Measurements from ENCODE around the gene PXDN. TPM values are rescaled to one million over a fixed set of nuclear protein-coding genes. Genes with fewer than 3 reads are reported as not detected.

Gene PXDN
- total and polyA plus RNA-seq, 2 of the 13 experiments (the other 11 are each of a cell fraction or from before 2014, with no cell fraction given), result not detected

- no peak for TF ChIP-seq NFATC3 (CRISPR knock-in tag; IDR thresholded peaks at IDR 0.05)
- no peak for TF ChIP-seq NBN (conservative IDR thresholded peaks at IDR 0.05)
- TF ChIP-seq ZSCAN20 (CRISPR knock-in tag; IDR thresholded peaks at IDR 0.05; ENCODE audit: borderline replicate concordance), result no peak
- peak; percentile 61; the same call in 1 of the 2 replicates for TF ChIP-seq MAFF (IDR thresholded peaks at IDR 0.05; ENCODE audit: low read depth, low read length)
- TF ChIP-seq MAFK (conservative IDR thresholded peaks at IDR 0.05 in 1 of 2, IDR thresholded peaks at IDR 0.05 in 1 of 2; ENCODE audit: low read length in 2 of 2), result peak; percentile 61 to 72
- TF ChIP-seq ZNF775 (CRISPR knock-in tag; IDR thresholded peaks at IDR 0.05; ENCODE audit: borderline replicate concordance), result no peak
- no peak for TF ChIP-seq TGIF2 (CRISPR knock-in tag; IDR thresholded peaks at IDR 0.05)
- TF ChIP-seq ZNF761 (CRISPR knock-in tag; conservative IDR thresholded peaks at IDR 0.05), result no peak
- Histone ChIP-seq H4K20me1 (ENCODE audit: insufficient read depth, low read length) (no peaks in the 10 kb centered on the region; the same call in 1 of the 2 replicates), H3K4me3 (replicated peaks in 1 of 3; ENCODE audit: insufficient read depth in 1 of 3, low read depth in 2 of 3, low read length in 3 of 3) (no peak overlapping the region), H3K79me2 (ENCODE audit: insufficient read depth, low read length) (no peaks in the 10 kb centered on the region), H3K27me3 (ENCODE audit: control insufficient read depth in 1 of 2, insufficient read depth in 2 of 2, low read length in 2 of 2) (peaks cover 3 to 32% of the 10 kb centered on the region in 2 experiments), H3K9me3 (ENCODE audit: low read length) (no peaks in the 10 kb centered on the region), H3K4me2 (ENCODE audit: low read depth, low read length) (no peak overlapping the region), H3K9ac (ENCODE audit: insufficient read depth, low read depth, low read length) (no peak overlapping the region), H3K27ac (ENCODE audit: extremely low read length, insufficient read depth, low read length) (no peak overlapping the region), H3K4me1 (ENCODE audit: insufficient read depth, low read length) (no peaks in the 10 kb centered on the region), H3K36me3 (replicated peaks in 1 of 2; ENCODE audit: control insufficient read depth in 1 of 2, insufficient read depth in 2 of 2, low read length in 2 of 2) (no peaks in the 10 kb centered on the region), H2AFZ (ENCODE audit: low read length) (no peak overlapping the region)
- CTCF ChIA-PET (ENCODE audit: low intra/inter-chr PET ratio, low total read pairs), result no interaction called here
- in situ Hi-C loops (cut with HindIII; ENCODE audit: extremely low pct_ligation_motif_present, low pct_unique_long_range_greater_than_20kb) (no loop called here), intact Hi-C loops (cut with micrococcal nuclease; ENCODE audit: unreplicated experiment) (no loop called here)
- no TSS peak for BruUV-seq (replicated peaks)
- DNase-seq (ENCODE audit: low spot score) (no peak), ATAC-seq (no peak), FAIRE-seq (no peak)
- WGBS (ENCODE audit: low lambda C conversion rate), result 14% methylated on average over 17 of the region's 19 CpGs
- POLR2A ChIA-PET, result no interaction called here
Measured at GRCh38 chr2:1645761-1646476, 98.4 kb downstream of the PXDN start.

DNA sequence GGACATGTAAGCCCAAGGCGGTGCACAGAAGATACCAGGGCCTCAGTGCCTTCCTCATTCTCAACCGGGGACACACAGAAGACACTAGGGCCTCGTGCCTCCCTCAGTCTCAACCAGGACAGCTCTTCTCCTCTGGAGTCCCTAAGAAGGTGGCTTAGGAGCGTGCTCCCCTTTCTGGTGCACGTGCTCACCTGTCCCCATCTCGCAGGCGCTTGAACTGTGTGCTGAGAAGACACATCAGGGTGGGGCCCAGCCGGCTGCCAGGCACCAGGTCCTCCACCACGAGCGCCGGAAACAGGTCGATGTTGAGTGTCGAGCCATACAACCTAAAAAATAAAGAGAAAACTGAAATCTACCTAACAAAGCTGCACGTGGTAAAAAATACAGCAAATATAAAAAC lies 99.9 kb downstream of the PXDN start:
- WGBS (ENCODE audit: low lambda C conversion rate), result 24% methylated on average over 13 of the region's 14 CpGs
- BruUV-seq (replicated peaks), result no TSS peak
- H3K9me3 ChIP-seq (ENCODE audit: low read length), result no peaks in the 10 kb centered on the region
- H3K4me1 ChIP-seq (ENCODE audit: insufficient read depth, low read length), result no peaks in the 10 kb centered on the region
- H3K27me3 ChIP-seq (ENCODE audit: control insufficient read depth in 1 of 2, insufficient read depth in 2 of 2, low read length in 2 of 2), result peaks cover 4 to 34% of the 10 kb centered on the region in 2 experiments
- no peaks in the 10 kb centered on the region for H3K36me3 ChIP-seq (replicated peaks in 1 of 2; ENCODE audit: control insufficient read depth in 1 of 2, insufficient read depth in 2 of 2, low read length in 2 of 2)
- H3K79me2 ChIP-seq (ENCODE audit: insufficient read depth, low read length), result no peaks in the 10 kb centered on the region
- no peak overlapping the region for H3K4me2 ChIP-seq (ENCODE audit: low read depth, low read length)
- in situ Hi-C loops (cut with HindIII; ENCODE audit: extremely low pct_ligation_motif_present, low pct_unique_long_range_greater_than_20kb) (no loop called here), intact Hi-C loops (cut with micrococcal nuclease; ENCODE audit: unreplicated experiment) (no loop called here)
- no peak overlapping the region for H3K27ac ChIP-seq (ENCODE audit: extremely low read length, insufficient read depth, low read length)
- no peak overlapping the region for H3K9ac ChIP-seq (ENCODE audit: insufficient read depth, low read depth, low read length)
- no peak overlapping the region for H3K4me3 ChIP-seq (replicated peaks in 1 of 3; ENCODE audit: insufficient read depth in 1 of 3, low read depth in 2 of 3, low read length in 3 of 3)
- H2AFZ ChIP-seq (ENCODE audit: low read length), result no peak overlapping the region
- ATAC-seq, result no peak
- no peaks in the 10 kb centered on the region; the same call in 1 of the 2 replicates for H4K20me1 ChIP-seq (ENCODE audit: insufficient read depth, low read length)
- CTCF ChIA-PET (ENCODE audit: low intra/inter-chr PET ratio, low total read pairs), result no interaction called here
- POLR2A ChIA-PET, result no interaction called here
- no peak for FAIRE-seq
- TF ChIP-seq MNT (IDR thresholded peaks at IDR 0.05), result peak; percentile 61
- TF ChIP-seq TCF12 (IDR thresholded peaks at IDR 0.05), result no peak
- TF ChIP-seq TCF12 (CRISPR knock-in tag; IDR thresholded peaks at IDR 0.05), result no peak
- no peak for DNase-seq (ENCODE audit: low spot score)
